ENCODE measurements around the gene CAND1.

Gene CAND1

GRCh38 chr12:67280088-67280487 is 10.9 kb downstream of the CAND1 start:
- DNase-seq (ENCODE audit: low spot score) = no peak

- no peak for DNase-seq (ENCODE audit: low spot score)
Measured at GRCh38 chr12:67280572-67280971, 11.4 kb downstream of the CAND1 start.

- no peak for DNase-seq (ENCODE audit: low spot score)
Measured at GRCh38 chr12:67284561-67284960, 15.4 kb downstream of the CAND1 start.

GRCh38 chr12:67286257-67286656 is 17.1 kb downstream of the CAND1 start:
- no peak for DNase-seq (ENCODE audit: low spot score)

GRCh38 chr12:67287311-67287710 is 18.2 kb downstream of the CAND1 start:
- no peak for DNase-seq (ENCODE audit: low spot score)

GRCh38 chr12:67288561-67288960 is 19.4 kb downstream of the CAND1 start:
- no peak for DNase-seq (ENCODE audit: low spot score)

GRCh38 chr12:67290378-67290777 is 21.2 kb downstream of the CAND1 start:
- no peak for DNase-seq (ENCODE audit: low spot score)

GRCh38 chr12:67299526-67299925 is 30.4 kb downstream of the CAND1 start:
- DNase-seq (ENCODE audit: low spot score) = no peak

- DNase-seq (ENCODE audit: low spot score) = no peak
Measured at GRCh38 chr12:67299926-67300325, 30.8 kb downstream of the CAND1 start.

- DNase-seq (ENCODE audit: low spot score) = no peak
Measured at GRCh38 chr12:67302162-67302561, 33.0 kb downstream of the CAND1 start.

- no peak for DNase-seq (ENCODE audit: low spot score)
Measured at GRCh38 chr12:67305544-67305943, 36.4 kb downstream of the CAND1 start.

GRCh38 chr12:67306712-67307111 is 37.6 kb downstream of the CAND1 start:
- no peak for DNase-seq (ENCODE audit: low spot score)

GRCh38 chr12:67315661-67316060 is 46.5 kb downstream of the CAND1 start:
- no peak for DNase-seq (ENCODE audit: low spot score)

- DNase-seq (ENCODE audit: low spot score) = no peak
Measured at GRCh38 chr12:67318786-67319185, 49.6 kb downstream of the CAND1 start.

GRCh38 chr12:67319936-67320335 is 50.8 kb downstream of the CAND1 start:
- no peak for DNase-seq (ENCODE audit: low spot score)

- no peak for DNase-seq (ENCODE audit: low spot score)
Measured at GRCh38 chr12:67320614-67321295, 51.6 kb downstream of the CAND1 start.

- DNase-seq (ENCODE audit: low spot score) = no peak
Measured at GRCh38 chr12:67322580-67322979, 53.4 kb downstream of the CAND1 start.

GRCh38 chr12:67323007-67323406 is 53.8 kb downstream of the CAND1 start:
- DNase-seq (ENCODE audit: low spot score) = no peak

GRCh38 chr12:67326637-67327036 is 57.5 kb downstream of the CAND1 start:
- DNase-seq (ENCODE audit: low spot score) = no peak

GRCh38 chr12:67327466-67327865 is 58.3 kb downstream of the CAND1 start:
- no peak for DNase-seq (ENCODE audit: low spot score)

- DNase-seq (ENCODE audit: low spot score) = no peak
Measured at GRCh38 chr12:67331123-67331522, 62.0 kb downstream of the CAND1 start.

GRCh38 chr12:67331828-67332227 is 62.7 kb downstream of the CAND1 start:
- DNase-seq (ENCODE audit: low spot score) = no peak

- DNase-seq (ENCODE audit: low spot score) = no peak
Measured at GRCh38 chr12:67333649-67334048, 64.5 kb downstream of the CAND1 start.

- DNase-seq (ENCODE audit: low spot score) = no peak
Measured at GRCh38 chr12:67338426-67338825, 69.3 kb downstream of the CAND1 start.

Measured in SK-N-DZ (cell line).